Omental fat pad (tissue), 4 donors: ENCODE measurements around the gene PNKD. TPM values are rescaled to one million over a fixed set of nuclear protein-coding genes. Genes with fewer than 3 reads are reported as not detected.
"Not testable (repeated sequence)": the region's sequence is repeated elsewhere in the genome, so short reads cannot be mapped to it uniquely, and the experiment has no call there.

Experiments used
- ATAC-seq: fragments of 150-250 bp; one replicate; pipeline ENCODE4 v1.9.1; 2016; ENCODE audit warnings: mild to moderate bottlenecking, moderate library complexity; ENCODE audit not compliant: low FRiP score
- DNase-seq: peaks from one replicate; pipeline ENCODE4 v3.0.0-alpha.2; 2019; ENCODE audit warnings: low spot score
- CTCF ChIP-seq, 3 donors: fragments of 450-650 bp; IDR thresholded peaks; one replicate each; pipeline ENCODE4 v1.5.1; 2016 to 2017; ENCODE audit warnings: antibody characterized with exemption in 3 of 3, mild to moderate bottlenecking in 3 of 3, moderate library complexity in 2 of 3
- total RNA-seq, 4 donors: library from RNA; depleted of rRNA; stranded (reverse); fragments of >200 nt; gene quantifications; one replicate each; pipeline ENCODE4 v1.1.0, GENCODE V29; 2016

The PNKD gene
- total RNA-seq, 4 donors from 2014 or later: 25.5 to 38.0 (median 31.3) TPM

GRCh38 chr2:218305383-218305782 is 35.1 kb downstream of the PNKD start:
- DNase-seq (no peak), ATAC-seq (no peak)
- TF ChIP-seq CTCF (IDR thresholded peaks at IDR 0.05): no peak

- TF ChIP-seq CTCF (IDR thresholded peaks at IDR 0.05): no peak
- DNase-seq: no peak
- ATAC-seq: no peak
Measured at GRCh38 chr2:218306184-218306920, 36.0 kb downstream of the PNKD start.

GRCh38 chr2:218307415-218308090 is 37.2 kb downstream of the PNKD start:
- no peak for TF ChIP-seq CTCF (IDR thresholded peaks at IDR 0.05)
- ATAC-seq: no peak

GRCh38 chr2:218310853-218311540 is 40.7 kb downstream of the PNKD start:
- no peak for DNase-seq
- ATAC-seq: no peak
- TF ChIP-seq CTCF (IDR thresholded peaks at IDR 0.05): no peak

More at GRCh38 chr2:218307415-218308090, 37.2 kb downstream of the PNKD start:
- no peak for DNase-seq

- ATAC-seq, DNase-seq: not testable (repeated sequence)
Measured at GRCh38 chr2:218311541-218312266, 41.4 kb downstream of the PNKD start.

- TF ChIP-seq CTCF (IDR thresholded peaks at IDR 0.05): no peak
- no peak for DNase-seq
Measured at GRCh38 chr2:218312267-218312756, 42.0 kb downstream of the PNKD start.

GRCh38 chr2:218313356-218313755 is 43.0 kb downstream of the PNKD start:
- DNase-seq (no peak), ATAC-seq (no peak)
- TF ChIP-seq CTCF (IDR thresholded peaks at IDR 0.05): no peak

More at GRCh38 chr2:218312267-218312756, 42.0 kb downstream of the PNKD start:
- ATAC-seq: no peak

- not testable (repeated sequence) for DNase-seq, ATAC-seq
Measured at GRCh38 chr2:218314764-218315163, 44.4 kb downstream of the PNKD start.
